Stimulated activated CD4-positive, alpha-beta T cell treated with anti-CD3 and anti-CD28 coated beads, Interleukin-12 subunit alpha, Interleukin-12 subunit beta, amount 100 ng/mL, for 48 hours (primary cell): ENCODE data around the gene LTB4R2.

Experiments used
- DNase-seq, 3 donors: peaks; one replicate each; pipeline ENCODE4 v3.0.0-alpha.2; 2020; ENCODE audit warnings: low read depth in 2 of 3, low spot score in 1 of 3

LTB4R2 gene

GRCh38 chr14:24298892-24299254 lies 11.1 kb upstream of the LTB4R2 start:
- DNase-seq, result no peak

- DNase-seq, result peak; percentile 88 to 95 (median 88)
Measured at GRCh38 chr14:24299255-24300191, 10.4 kb upstream of the LTB4R2 start, which contains the start of the genes DHRS1 and NOP9. TSS of gene DHRS1 (minus strand) at chr14:24299780. CDS start at chr14:24299106, 674 bp downstream. TSS of gene NOP9 (plus strand) at chr14:24299850. CDS start at chr14:24299955, 105 bp downstream.

GRCh38 chr14:24300326-24300980 lies 9.5 kb upstream of the LTB4R2 start:
- no peak for DNase-seq

GRCh38 chr14:24304019-24304387 lies 5.9 kb upstream of the LTB4R2 start:
- DNase-seq, result no peak

- no peak for DNase-seq
Measured at GRCh38 chr14:24307156-24307574, 2.8 kb upstream of the LTB4R2 start.

- DNase-seq, result peak; percentile 39 to 68 (median 45)
Measured at GRCh38 chr14:24307575-24308341, 2.2 kb upstream of the LTB4R2 start, which contains the start of gene CIDEB. TSS of gene CIDEB (minus strand) at chr14:24307977. CDS start at chr14:24307858, 119 bp downstream.

GRCh38 chr14:24308342-24309124 lies 1.4 kb upstream of the LTB4R2 start:
- DNase-seq, result no peak

- DNase-seq, result no peak
Measured at GRCh38 chr14:24310265-24310645, 315 bp downstream of the LTB4R2 start.

GRCh38 chr14:24310646-24311604 lies 985 bp downstream of the LTB4R2 start, which contains the start of gene LTB4R:
TSS of gene LTB4R (plus strand) at chr14:24311502. CDS start at chr14:24315652, 4,150 bp downstream.
- peak in 2 of 3 donors; percentile 34 to 40 for DNase-seq

GRCh38 chr14:24311837-24312615 lies 2.1 kb downstream of the LTB4R2 start:
- DNase-seq, result no peak

GRCh38 chr14:24312736-24313507 lies 3.0 kb downstream of the LTB4R2 start:
- no peak for DNase-seq

GRCh38 chr14:24313913-24314312 lies 4.0 kb downstream of the LTB4R2 start:
- no peak for DNase-seq

GRCh38 chr14:24314377-24315193 lies 4.6 kb downstream of the LTB4R2 start:
- no peak for DNase-seq

- DNase-seq, result no peak
Measured at GRCh38 chr14:24315243-24315806, 5.4 kb downstream of the LTB4R2 start.

GRCh38 chr14:24315807-24316596 lies 6.1 kb downstream of the LTB4R2 start:
- no peak for DNase-seq

GRCh38 chr14:24316597-24316950 lies 6.6 kb downstream of the LTB4R2 start:
- no peak for DNase-seq
